AG04450 (cell line): ENCODE results near the gene VBP1. TPM values are rescaled to one million over a fixed set of nuclear protein-coding genes. Genes with fewer than 3 reads are reported as not detected.
A peak's percentile ranks its signal among the peaks of the same experiment; 100 is the strongest.
"Not testable (repeated sequence)": the region's sequence is repeated elsewhere in the genome, so short reads cannot be mapped to it uniquely, and the experiment has no call there.

Experiments used
- CTCF ChIA-PET: fragments of 300-600, 350-600 bp; formaldehyde crosslinking; extraction: SDS; loops from one replicate; lab custom pipeline; 2022; ENCODE audit warnings: antibody characterized with exemption, inconsistent platforms; lab: Charles Lee
- POLR2A ChIA-PET: fragments of 350-600 bp; formaldehyde crosslinking; extraction: SDS; loops from one replicate; lab custom pipeline; 2021; ENCODE audit warnings: antibody characterized with exemption, inconsistent platforms; lab: Yijun Ruan, JAX
- DNase-seq: peaks from one replicate; pipeline ENCODE4 v3.0.0-alpha.2; 2011; ENCODE audit warnings: low read depth, low spot score
- H3K27ac ChIP-seq: one replicate; pipeline ENCODE4 v1.5.1; 2012; ENCODE audit warnings: low read depth, low read length, control low read depth
- H3K27me3 ChIP-seq: one replicate; pipeline ENCODE4 v1.6.0; 2012; ENCODE audit warnings: low read length; ENCODE audit not compliant: control insufficient read depth, insufficient read depth
- H3K4me3 ChIP-seq: 2 replicates; pipeline ENCODE4 v1.5.1; 2011; ENCODE audit warnings: mild to moderate bottlenecking, low read depth, low read length, control low read depth
- H3K9me3 ChIP-seq: 2 replicates; pipeline ENCODE4 v1.5.1; 2012; ENCODE audit warnings: low read length; ENCODE audit not compliant: control insufficient read depth, insufficient read depth
- polyA plus RNA-seq: library from polyadenylated mRNA; depleted of rRNA; stranded (reverse); fragments of >200 nt; gene quantifications from 2 replicates; pipeline ENCODE4 v1.2.3, GENCODE V29; 2011
- TF ChIP-seq, protein P1 (sequence below): IDR thresholded peaks from 2 replicates; pipeline ENCODE4 v1.5.1; 2011; ENCODE audit warnings: low read depth, low read length, control low read depth, inconsistent platforms

Gene VBP1
- polyA plus RNA-seq, 1 experiment = 61.4 TPM

DNA sequence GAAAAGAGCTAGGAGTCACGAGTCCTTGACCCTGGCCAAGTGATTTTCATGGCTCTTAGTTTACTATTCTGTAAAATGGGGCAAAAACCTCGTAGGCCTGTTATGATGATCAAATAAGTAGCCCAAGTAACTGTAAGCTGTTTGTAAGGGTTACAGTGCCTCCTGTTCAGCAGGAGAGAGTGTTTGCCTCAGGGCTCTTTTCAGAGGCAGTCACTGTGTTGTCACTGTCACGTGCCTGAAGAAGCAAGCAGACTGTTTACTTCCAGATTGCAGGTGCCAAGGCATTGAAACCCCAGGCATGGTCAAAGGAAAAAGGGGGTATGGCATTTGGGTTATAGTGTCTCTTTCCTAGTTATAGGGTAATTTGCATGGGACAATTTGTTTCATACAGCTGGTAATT lies 43.5 kb downstream of the VBP1 start:
- TF ChIP-seq, protein P1, sequence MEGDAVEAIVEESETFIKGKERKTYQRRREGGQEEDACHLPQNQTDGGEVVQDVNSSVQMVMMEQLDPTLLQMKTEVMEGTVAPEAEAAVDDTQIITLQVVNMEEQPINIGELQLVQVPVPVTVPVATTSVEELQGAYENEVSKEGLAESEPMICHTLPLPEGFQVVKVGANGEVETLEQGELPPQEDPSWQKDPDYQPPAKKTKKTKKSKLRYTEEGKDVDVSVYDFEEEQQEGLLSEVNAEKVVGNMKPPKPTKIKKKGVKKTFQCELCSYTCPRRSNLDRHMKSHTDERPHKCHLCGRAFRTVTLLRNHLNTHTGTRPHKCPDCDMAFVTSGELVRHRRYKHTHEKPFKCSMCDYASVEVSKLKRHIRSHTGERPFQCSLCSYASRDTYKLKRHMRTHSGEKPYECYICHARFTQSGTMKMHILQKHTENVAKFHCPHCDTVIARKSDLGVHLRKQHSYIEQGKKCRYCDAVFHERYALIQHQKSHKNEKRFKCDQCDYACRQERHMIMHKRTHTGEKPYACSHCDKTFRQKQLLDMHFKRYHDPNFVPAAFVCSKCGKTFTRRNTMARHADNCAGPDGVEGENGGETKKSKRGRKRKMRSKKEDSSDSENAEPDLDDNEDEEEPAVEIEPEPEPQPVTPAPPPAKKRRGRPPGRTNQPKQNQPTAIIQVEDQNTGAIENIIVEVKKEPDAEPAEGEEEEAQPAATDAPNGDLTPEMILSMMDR = no peak
- Histone ChIP-seq H3K4me3 (no peak overlapping the region), H3K27ac (no peak overlapping the region), H3K27me3 (no peaks in the 10 kb centered on the region), H3K9me3 (no peaks in the 10 kb centered on the region)
- CTCF ChIA-PET = no interaction called here
- DNase-seq = no peak
- POLR2A ChIA-PET = no interaction called here

DNA sequence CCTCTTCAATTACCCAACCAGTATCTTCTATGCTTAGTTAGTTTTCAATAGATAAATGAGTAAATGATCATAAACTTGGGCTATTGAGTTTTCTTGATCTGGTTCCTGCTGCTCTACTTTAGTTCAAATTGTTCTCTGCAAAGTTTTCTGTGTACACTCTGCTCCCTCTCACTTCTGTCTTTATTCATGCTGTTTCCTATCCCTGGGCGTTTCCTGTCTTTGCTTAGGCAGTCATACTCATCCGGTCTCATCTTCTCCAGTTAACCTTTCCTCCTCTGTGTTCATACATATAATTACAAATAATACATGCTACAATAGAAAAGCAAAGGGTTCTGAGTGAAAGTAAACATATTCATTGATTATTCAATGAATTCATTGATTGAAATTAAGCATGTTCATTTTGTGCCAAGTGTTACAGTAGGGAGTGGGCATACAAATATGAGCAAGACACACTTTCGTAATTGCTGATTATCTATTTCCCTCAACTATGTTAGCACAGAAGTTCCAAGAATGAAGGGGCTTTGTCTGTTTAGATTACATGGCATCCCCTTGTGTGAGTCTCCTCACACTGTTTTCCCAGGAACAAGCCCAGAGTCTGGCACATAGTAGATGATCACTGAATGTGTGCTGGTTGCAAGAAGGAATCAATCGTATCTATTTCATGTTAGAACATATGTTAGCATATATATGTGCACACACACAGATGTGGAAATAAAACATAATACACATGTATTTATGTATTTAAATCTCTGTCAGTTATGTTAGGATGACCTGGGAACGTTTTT lies 46.9 kb downstream of the VBP1 start:
- ChIA-PET POLR2A (no interaction called here), CTCF (no interaction called here)
- no peak overlapping the region for H3K27ac ChIP-seq
- TF ChIP-seq, protein P1 = no peak
- DNase-seq = no peak
- H3K27me3 ChIP-seq = no peaks in the 10 kb centered on the region
- H3K9me3 ChIP-seq = no peaks in the 10 kb centered on the region
- no peak overlapping the region for H3K4me3 ChIP-seq

DNA sequence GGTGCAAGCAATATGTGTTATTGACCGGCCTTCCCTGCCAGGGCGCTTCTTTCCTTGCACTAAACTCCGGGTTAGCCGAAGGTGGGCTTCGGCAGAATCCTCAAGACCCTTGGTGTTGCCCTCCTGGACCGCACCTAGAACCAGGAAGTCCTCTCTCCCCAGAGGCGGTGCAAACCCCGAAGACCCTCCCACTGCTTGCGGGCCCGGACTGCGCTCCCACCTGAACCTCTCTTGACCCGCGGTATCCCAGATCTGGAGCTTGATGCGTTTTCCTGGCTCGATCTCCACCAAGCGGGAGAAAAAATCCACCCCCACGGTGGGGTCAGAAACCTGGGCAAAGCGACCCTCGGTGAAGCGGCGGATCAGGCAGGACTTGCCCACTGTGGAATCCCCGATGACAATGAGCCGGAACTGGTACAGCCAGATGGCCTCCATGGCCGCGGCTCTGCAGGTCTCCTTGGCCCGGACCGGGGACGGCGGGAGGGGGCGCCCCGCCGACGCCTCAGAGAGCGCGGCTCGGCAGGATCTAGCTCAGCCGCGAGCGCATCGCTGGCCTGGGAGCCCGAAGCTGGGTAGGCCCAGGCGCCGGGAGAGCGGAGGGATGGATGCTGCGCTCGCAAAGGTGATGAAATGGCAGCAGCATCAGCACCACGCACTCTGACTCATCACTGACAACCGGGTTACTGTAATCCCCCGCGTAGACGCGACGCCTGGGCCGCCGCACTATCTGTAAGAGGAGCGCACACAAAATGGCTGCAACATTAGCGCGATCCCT lies 47.8 kb downstream of the VBP1 start, which contains the start of gene RAB39B:
Gene RAB39B (minus strand): TSS at position 638 of the 775 bp plus-strand sequence. CDS start 203 bp downstream, at position 435.
- POLR2A ChIA-PET = no interaction called here
- TF ChIP-seq, protein P1 = no peak

DNA sequence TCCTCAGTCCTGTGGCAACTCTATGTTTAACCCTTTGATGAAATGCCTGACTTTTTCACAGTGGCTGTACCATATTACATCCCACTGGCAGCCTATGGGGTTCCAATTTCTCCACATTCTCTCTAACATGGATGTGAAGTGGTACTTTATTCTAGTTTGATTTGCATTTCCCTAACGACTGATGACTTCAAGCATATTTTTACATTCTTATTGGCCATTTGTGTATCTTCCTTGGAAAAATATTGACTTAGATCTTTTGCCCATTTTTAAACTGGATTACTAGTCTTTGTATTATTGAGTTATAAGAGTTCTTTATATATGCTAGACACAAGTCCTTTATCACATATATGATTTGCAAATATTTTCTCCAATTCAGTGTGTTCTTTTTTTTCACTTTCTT lies 50.2 kb downstream of the VBP1 start:
- Histone ChIP-seq H3K9me3 (no peaks in the 10 kb centered on the region), H3K27ac (no peak overlapping the region), H3K4me3 (no peak overlapping the region), H3K27me3 (no peaks in the 10 kb centered on the region)
- TF ChIP-seq, protein P1 = no peak
- CTCF ChIA-PET = no interaction called here
- POLR2A ChIA-PET = no interaction called here
- no peak for DNase-seq

More for the DNA sequence above, 47.8 kb downstream of the VBP1 start, which contains the start of gene RAB39B:
- Histone ChIP-seq H3K4me3 (peak within 1 kb of the TSS; percentile 50), H3K9me3 (no peaks in the 10 kb centered on the region), H3K27ac (no peak within 1 kb of the TSS), H3K27me3 (no peaks in the 10 kb centered on the region)
- peak; percentile 3 for DNase-seq
- CTCF ChIA-PET = no interaction called here

DNA sequence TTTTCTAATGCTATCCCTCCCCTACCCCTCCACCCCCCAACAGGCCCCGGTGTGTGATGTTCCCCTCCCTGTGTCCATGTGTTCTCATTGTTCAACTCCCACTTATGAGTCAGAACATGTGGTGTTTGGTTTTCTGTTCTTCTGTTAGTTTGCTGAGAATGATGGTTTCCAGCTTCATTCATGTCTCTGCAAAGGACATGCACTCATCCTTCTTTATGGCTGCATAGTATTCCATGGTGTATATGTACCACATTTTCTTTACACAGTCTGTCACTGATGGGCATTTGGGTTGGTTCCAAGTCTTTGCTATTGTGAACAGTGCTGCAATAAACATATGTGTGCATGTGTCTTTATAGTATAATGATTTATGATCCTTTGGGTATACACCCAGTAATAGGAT lies 51.7 kb downstream of the VBP1 start:
- DNase-seq, POLR2A ChIA-PET, H3K4me3 ChIP-seq, CTCF ChIA-PET, H3K9me3 ChIP-seq, H3K27me3 ChIP-seq, H3K27ac ChIP-seq: not testable (repeated sequence)
